ENCODE measurements around the gene TNNT1. TPM values are rescaled to one million over a fixed set of nuclear protein-coding genes. Genes with fewer than 3 reads are reported as not detected.

The TNNT1 gene
- total RNA-seq, 2 experiments from 2014 or later = not detected

Small RNA genes lying within 50 kb of the gene (microRNA-seq; reads per million reads assigned to microRNA genes)
- not detected for gene MIR7975

Other genes starting within 250 kb of the TNNT1 start
- gene NCR1, start 243.1 kb downstream of the TNNT1 start, total RNA-seq = under 1 TPM; 0.34 to 0.50 TPM
- gene NLRP7, start 201.7 kb downstream of the TNNT1 start, total RNA-seq = not detected
- 10 to 100 TPM; 39.3 to 47.7 TPM for gene NLRP2, start 182.8 kb downstream of the TNNT1 start, total RNA-seq
- under 1 TPM in 1 of 2 experiments, not detected in 1; 0.25 TPM for gene GP6, start 110.9 kb downstream of the TNNT1 start, total RNA-seq
- 10 to 100 TPM; 25.9 to 28.6 TPM for gene RDH13, start 86.1 kb downstream of the TNNT1 start, total RNA-seq
- gene EPS8L1, start 73.3 kb downstream of the TNNT1 start, total RNA-seq = 1 to 10 TPM; 5.1 to 7.6 TPM
- 100 to 1,000 TPM; 147 to 157 TPM for gene PPP1R12C, start 31.6 kb downstream of the TNNT1 start, total RNA-seq
- gene TNNI3, start 8.5 kb upstream of the TNNT1 start, total RNA-seq = not detected
- under 1 TPM in 1 of 2 experiments, not detected in 1; 0.65 TPM for gene DNAAF3, start 17.4 kb upstream of the TNNT1 start, total RNA-seq
- gene SYT5, start 31.1 kb upstream of the TNNT1 start, total RNA-seq = under 1 TPM in 1 of 2 experiments, not detected in 1; 0.39 TPM
- not detected for gene PTPRH, start 60.3 kb upstream of the TNNT1 start, total RNA-seq
- 10 to 100 TPM; 18.8 to 19.4 TPM for gene TMEM86B, start 79.6 kb upstream of the TNNT1 start, total RNA-seq
- gene PPP6R1, start 109.8 kb upstream of the TNNT1 start, total RNA-seq = 100 to 1,000 TPM; 211 to 226 TPM
- gene HSPBP1, start 130.9 kb upstream of the TNNT1 start, total RNA-seq = 10 to 100 TPM; 19.5 to 20.3 TPM
- 1 to 10 TPM; 9.0 TPM for gene BRSK1, start 134.8 kb upstream of the TNNT1 start, total RNA-seq
- gene TMEM150B, start 176.1 kb upstream of the TNNT1 start, total RNA-seq = 1 to 10 TPM in 1 of 2 experiments, under 1 TPM in 1; 0.51 to 1.1 TPM
- gene KMT5C, start 190.7 kb upstream of the TNNT1 start, total RNA-seq = 10 to 100 TPM; 26.4 to 28.5 TPM
- under 1 TPM in 1 of 2 experiments, not detected in 1; 0.55 TPM for gene COX6B2, start 205.5 kb upstream of the TNNT1 start, total RNA-seq
- gene GARIN5B, start 214.1 kb upstream of the TNNT1 start, total RNA-seq = not detected
- gene IL11, start 221.3 kb upstream of the TNNT1 start, total RNA-seq = under 1 TPM; 0.53 to 0.60 TPM
- gene TMEM190, start 227.6 kb upstream of the TNNT1 start, total RNA-seq = not detected
- gene TMEM238, start 235.1 kb upstream of the TNNT1 start, total RNA-seq = 10 to 100 TPM; 17.0 to 19.8 TPM
- 1,000 to 10,000 TPM; 3,030 to 3,043 TPM for gene RPL28, start 236.7 kb upstream of the TNNT1 start, total RNA-seq